Measurements from ENCODE around the gene ADRM1.

DNA sequence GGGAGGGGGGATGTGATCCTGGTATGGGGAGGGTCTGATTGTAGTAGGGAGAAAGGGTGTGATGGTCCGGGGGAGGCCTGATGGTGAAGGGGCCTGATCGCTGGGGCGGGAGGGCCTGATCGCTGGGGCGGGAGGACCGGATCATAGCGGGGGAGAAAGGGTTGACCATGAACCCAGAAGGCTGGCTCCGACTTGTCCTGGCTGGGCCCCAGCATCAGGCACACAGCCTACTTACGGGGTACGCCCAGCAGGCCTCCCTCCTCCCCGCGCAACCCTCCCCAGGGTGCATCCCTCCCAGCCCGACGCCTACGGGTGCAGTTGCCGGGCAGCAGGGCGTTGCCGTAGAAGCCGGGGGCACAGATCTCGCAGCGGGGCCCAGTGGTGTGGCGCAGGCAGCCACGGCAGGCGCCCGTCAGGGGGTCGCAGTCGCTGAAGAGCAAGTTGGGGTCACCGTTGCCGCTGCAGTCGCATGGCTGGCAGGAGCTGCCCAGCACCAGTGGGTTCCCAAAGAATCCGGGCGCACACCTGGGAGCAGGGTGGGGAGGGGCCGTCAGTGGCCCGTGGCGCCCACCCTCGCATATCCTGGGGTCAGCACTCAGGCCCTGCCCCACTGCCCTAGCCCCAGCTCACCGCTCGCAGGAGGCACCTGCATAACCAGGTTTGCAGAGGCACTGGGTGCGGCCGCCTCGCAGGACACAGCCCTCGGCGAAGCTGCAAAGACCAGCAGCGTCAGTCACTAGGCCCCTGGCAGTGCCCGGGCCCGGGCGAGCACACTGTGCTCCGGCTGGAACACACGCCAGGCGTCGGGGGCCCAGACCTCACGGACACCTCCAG lies 20.6 kb downstream of the ADRM1 start:
- TF ChIP-seq, protein P1, sequence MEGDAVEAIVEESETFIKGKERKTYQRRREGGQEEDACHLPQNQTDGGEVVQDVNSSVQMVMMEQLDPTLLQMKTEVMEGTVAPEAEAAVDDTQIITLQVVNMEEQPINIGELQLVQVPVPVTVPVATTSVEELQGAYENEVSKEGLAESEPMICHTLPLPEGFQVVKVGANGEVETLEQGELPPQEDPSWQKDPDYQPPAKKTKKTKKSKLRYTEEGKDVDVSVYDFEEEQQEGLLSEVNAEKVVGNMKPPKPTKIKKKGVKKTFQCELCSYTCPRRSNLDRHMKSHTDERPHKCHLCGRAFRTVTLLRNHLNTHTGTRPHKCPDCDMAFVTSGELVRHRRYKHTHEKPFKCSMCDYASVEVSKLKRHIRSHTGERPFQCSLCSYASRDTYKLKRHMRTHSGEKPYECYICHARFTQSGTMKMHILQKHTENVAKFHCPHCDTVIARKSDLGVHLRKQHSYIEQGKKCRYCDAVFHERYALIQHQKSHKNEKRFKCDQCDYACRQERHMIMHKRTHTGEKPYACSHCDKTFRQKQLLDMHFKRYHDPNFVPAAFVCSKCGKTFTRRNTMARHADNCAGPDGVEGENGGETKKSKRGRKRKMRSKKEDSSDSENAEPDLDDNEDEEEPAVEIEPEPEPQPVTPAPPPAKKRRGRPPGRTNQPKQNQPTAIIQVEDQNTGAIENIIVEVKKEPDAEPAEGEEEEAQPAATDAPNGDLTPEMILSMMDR (IDR thresholded peaks at IDR 0.05) = no peak
- TF ChIP-seq, protein P2, sequence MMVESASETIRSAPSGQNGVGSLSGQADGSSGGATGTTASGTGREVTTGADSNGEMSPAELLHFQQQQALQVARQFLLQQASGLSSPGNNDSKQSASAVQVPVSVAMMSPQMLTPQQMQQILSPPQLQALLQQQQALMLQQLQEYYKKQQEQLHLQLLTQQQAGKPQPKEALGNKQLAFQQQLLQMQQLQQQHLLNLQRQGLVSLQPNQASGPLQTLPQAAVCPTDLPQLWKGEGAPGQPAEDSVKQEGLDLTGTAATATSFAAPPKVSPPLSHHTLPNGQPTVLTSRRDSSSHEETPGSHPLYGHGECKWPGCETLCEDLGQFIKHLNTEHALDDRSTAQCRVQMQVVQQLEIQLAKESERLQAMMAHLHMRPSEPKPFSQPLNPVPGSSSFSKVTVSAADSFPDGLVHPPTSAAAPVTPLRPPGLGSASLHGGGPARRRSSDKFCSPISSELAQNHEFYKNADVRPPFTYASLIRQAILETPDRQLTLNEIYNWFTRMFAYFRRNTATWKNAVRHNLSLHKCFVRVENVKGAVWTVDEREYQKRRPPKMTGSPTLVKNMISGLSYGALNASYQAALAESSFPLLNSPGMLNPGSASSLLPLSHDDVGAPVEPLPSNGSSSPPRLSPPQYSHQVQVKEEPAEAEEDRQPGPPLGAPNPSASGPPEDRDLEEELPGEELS (CRISPR knock-in tag; IDR thresholded peaks at IDR 0.05) = no peak
- TF ChIP-seq ZNF263 (CRISPR knock-in tag; IDR thresholded peaks at IDR 0.05; ENCODE audit: low read depth) (no peak), EMX1 (CRISPR knock-in tag; IDR thresholded peaks at IDR 0.05) (no peak), ELF4 (CRISPR knock-in tag; IDR thresholded peaks at IDR 0.05; ENCODE audit: low read depth) (no peak), ZBTB21 (CRISPR knock-in tag; IDR thresholded peaks at IDR 0.05; ENCODE audit: borderline replicate concordance) (no peak)
- TF ChIP-seq, protein P3, sequence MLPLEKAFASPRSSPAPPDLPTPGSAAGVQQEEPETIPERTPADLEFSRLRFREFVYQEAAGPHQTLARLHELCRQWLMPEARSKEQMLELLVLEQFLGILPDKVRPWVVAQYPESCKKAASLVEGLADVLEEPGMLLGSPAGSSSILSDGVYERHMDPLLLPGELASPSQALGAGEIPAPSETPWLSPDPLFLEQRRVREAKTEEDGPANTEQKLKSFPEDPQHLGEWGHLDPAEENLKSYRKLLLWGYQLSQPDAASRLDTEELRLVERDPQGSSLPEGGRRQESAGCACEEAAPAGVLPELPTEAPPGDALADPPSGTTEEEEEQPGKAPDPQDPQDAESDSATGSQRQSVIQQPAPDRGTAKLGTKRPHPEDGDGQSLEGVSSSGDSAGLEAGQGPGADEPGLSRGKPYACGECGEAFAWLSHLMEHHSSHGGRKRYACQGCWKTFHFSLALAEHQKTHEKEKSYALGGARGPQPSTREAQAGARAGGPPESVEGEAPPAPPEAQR (CRISPR knock-in tag; IDR thresholded peaks at IDR 0.05) = no peak
- TF ChIP-seq, protein P4, sequence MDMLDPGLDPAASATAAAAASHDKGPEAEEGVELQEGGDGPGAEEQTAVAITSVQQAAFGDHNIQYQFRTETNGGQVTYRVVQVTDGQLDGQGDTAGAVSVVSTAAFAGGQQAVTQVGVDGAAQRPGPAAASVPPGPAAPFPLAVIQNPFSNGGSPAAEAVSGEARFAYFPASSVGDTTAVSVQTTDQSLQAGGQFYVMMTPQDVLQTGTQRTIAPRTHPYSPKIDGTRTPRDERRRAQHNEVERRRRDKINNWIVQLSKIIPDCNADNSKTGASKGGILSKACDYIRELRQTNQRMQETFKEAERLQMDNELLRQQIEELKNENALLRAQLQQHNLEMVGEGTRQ (CRISPR knock-in tag; IDR thresholded peaks at IDR 0.05) = no peak
- TF ChIP-seq, protein P5, sequence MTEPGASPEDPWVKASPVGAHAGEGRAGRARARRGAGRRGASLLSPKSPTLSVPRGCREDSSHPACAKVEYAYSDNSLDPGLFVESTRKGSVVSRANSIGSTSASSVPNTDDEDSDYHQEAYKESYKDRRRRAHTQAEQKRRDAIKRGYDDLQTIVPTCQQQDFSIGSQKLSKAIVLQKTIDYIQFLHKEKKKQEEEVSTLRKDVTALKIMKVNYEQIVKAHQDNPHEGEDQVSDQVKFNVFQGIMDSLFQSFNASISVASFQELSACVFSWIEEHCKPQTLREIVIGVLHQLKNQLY (CRISPR knock-in tag; IDR thresholded peaks at IDR 0.05) = no peak
- TF ChIP-seq, protein P6, sequence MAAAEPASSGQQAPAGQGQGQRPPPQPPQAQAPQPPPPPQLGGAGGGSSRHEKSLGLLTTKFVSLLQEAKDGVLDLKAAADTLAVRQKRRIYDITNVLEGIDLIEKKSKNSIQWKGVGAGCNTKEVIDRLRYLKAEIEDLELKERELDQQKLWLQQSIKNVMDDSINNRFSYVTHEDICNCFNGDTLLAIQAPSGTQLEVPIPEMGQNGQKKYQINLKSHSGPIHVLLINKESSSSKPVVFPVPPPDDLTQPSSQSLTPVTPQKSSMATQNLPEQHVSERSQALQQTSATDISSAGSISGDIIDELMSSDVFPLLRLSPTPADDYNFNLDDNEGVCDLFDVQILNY (CRISPR knock-in tag; IDR thresholded peaks at IDR 0.05) = no peak
